GF-D8 (cell line): ENCODE measurements around the gene RAB6A.
"Not testable (repeated sequence)": the region's sequence is repeated elsewhere in the genome, so short reads cannot be mapped to it uniquely, and the experiment has no call there.

Experiments used
- DNase-seq: peaks from one replicate; lab custom pipeline; 2025; lab: John Stamatoyannopoulos, UW

RAB6A gene

DNA sequence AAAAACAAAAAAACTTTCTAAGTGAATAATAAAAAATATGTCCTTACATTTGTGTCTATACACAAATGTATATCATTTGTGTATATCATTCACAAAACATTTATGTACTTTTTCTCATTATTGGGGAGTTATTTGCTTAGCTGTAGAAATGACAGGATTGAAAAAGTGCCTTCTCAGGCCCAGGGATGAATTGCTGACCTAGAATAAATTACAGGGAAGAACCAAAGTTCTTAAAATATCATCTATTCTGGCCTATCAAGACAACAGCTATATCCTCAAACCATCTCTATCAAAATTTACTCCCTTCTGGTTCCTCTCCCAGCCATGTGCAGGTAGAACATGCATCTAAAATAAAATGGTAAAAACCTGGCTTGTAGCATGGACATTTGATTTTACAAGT lies 1.9 kb upstream of the RAB6A start:
- DNase-seq, result no peak

DNA sequence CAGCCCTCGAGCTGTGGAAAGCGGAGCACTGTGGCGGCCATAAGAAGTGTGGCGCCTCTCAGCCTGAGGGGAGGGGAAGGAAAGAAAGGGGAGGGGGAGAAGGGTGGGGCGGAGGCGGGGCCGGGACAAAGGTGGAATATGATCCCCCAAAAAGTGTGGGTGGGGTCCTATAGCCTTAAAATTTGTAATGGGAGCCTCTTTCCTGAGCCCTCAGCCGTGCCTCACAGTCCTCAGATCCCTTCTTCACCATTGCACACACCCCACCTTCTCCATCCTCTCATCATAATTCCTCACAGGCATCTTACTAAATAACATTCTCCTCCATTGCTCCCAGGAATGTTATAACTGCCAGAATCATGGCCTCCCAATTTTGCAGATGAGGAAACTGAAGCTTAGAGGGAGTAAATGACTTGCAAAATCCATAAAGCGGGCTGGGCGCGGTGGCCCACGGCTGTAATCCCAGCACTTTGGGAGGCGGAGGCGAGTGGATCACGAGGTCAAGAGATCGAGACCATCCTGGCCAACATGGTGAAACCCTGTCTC lies 600 bp upstream of the RAB6A start:
- DNase-seq, result no peak

DNA sequence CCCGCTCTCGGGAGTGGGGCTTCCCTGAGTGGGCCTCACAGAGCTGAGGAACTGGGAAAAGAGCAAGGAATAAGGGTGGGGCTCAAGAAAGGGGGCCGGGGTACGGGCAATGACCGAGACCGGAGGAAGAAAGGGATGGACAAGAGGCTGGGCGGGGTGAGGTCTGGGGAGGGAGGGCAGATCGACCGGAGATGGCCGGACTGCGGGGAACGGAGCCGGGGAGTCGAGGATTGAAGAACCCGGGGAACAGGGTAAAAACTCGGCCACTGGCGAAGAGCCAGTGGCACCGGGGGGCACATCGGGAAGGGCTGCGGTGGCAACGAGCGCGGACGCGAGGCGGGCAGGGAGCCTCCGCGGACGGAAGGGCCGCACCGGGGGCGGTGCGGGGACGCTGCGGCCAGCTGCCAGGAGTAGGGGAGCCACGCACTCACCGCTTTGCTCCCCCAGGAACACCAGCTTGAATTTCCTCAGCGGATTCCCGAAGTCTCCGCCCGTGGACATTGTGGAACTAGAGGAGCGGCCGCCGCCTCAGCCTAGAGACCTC lies 667 bp downstream of the RAB6A start:
- no peak for DNase-seq

DNA sequence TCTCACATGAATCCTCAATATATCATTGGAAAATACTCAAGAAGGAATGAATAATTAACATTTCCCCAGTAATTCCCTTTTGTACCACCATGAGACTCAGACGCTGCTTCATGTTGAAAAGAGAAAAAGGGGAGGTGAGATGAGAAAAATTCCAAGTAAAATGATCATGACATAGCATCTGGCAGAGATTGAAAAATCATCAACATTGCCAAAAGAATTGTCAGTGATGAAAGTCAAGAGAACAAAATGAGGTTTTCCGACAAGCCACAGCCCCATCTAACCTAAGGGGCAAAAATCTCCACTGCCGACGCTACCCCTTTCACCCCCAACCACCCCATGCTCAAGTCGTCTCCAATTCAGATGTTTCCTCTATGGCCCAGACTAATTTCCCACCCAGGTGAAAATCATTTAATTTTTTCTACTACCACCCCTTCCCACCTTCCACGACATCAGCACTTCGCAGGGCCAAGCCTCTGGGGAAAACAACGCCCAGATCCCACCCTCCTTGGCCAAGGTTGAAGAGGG lies 1.2 kb downstream of the RAB6A start:
- no peak for DNase-seq

DNA sequence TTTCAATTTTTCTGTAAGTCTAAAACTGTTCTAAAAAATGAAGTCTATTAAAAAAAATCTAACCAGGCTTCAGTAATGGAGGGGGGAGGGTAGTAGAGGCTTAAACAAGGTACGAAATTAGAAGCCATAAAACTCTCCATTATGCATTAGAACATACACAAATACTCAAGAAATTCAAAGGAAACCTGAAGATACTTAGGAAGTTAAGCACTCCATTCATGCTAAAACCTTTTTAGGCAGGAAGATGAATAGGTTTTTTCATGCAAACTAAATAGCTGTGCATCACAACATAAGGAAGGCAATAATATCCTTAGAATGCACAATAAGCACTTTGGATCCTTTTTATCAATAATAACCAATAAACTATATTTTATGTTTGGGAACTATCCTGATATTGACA lies 2.4 kb downstream of the RAB6A start:
- DNase-seq, result no peak

DNA sequence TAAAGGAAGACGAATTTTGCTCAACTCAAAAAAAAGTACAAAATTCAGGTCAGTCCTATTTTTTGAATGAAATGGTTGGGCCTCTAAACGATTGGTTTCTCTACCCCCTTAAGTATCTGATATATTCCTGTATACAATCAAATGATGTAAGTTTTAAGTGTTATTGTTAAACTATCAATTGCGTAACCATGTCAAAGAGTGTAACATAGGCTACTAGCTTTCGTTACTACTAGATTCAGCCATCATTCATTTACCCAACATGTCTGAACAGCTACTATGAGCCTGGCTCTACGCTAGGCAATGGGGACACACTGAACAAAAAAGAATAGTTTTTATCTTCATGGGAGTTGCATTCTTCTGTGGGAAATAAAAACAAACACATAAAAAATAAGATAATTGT lies 3.3 kb downstream of the RAB6A start:
- no peak for DNase-seq

DNA sequence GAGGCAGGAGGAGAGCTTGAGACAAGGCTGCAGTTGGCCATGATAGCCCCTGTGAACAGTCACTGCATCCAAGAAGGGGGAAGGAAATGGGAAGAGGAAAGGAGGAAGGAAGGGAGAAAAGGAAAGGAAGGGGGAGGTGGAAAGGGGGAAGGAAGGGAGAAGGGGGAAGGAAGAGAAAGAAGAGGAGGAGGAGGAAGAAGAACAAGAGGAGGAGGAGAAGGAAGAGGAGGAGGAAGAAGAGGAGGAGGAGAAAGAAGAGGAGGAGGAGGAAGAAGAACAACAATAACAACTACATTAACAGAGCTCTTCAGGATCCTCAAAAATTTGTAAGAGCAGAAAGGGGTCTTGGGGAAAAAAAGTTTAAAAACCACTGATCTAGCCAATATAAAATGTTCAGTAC lies 5.2 kb downstream of the RAB6A start:
- DNase-seq, result no peak

DNA sequence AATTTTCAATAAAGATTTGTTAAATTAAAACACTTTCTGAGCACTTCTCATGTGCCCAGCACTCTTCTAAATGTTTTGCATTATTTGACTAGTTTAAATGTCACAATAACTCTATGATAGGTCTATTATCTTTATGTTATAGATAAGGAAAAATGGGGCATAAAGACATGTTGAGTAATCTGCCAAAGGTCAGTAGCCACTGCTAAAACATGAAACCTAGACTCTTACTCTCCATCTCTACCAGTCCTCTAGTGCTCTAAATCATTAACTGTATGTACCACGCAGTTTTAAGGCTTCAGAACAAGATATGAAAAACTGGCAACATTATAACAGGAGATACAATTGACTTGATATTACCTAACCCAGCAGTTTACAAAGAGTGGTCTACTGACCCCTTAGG lies 6.9 kb downstream of the RAB6A start:
- DNase-seq, result no peak

DNA sequence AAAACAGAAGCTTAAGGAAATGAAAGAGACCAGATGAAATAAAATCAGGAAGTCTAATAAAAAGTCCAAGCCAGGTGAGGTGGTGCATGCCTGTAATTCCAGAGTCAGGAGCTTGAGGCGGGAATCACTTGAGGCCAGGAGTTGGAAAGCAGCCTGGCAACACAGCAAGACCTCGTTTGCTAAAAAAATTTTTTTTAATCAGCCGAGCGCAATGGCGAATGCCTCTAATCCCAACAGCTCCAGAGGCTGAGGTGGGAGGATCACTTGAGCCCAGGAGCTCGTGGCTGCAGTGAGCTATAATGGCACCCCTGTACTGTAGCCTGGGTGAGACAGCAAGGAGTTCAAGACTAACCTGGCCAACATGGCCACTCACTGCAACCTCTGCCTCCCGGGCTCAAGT lies 8.0 kb downstream of the RAB6A start:
- DNase-seq, result no peak

DNA sequence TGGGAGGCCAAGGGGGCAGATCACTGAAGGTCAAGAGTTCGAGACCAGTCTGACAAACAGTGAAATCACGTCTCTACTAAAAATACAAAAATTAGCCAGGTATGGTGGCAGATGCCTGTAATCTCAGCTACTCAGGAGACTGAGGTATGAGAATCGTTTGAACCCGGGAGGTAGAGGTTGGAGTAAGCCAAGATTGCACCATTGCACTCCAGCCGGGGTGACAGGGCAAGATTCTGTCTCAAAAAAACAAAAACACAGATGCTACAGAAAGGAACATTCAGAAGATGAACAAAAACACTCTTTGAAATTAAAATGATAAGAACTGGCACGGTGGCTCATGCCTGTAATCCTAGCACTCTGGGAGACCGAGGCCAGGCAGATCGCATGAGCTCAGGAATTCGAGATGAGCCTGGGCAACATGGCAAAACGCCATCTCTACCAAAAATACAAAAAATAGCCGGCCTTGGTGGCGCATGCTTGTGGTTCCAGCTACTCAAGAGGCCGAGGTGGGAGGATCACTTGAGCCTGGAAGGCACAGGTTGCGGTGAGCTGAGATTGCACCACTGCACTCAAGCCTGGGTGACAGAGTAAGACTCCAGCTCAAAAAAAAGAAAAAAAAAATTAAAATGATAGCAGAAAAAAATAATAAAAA lies 8.5 kb downstream of the RAB6A start:
- no peak for DNase-seq

DNA sequence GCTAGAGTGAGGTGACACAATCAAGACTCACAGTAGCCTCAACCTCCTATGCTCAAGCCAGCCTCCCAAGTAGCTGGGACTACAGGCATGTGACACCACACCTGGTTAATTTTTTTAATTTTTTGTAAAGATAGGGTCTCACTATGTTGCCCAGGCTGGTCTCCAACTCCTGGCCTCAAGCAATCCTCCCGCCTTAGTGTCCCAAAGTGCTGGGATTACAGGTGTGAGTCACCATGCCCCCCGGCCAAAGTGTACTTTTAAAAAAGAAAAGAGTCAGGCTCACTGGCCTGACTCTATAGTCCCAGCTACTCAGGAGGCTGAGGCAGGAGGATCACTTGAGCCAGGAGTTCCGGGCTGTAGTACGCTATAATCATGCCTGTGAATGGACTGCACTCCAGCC lies 10.0 kb downstream of the RAB6A start:
- DNase-seq, result not testable (repeated sequence)

DNA sequence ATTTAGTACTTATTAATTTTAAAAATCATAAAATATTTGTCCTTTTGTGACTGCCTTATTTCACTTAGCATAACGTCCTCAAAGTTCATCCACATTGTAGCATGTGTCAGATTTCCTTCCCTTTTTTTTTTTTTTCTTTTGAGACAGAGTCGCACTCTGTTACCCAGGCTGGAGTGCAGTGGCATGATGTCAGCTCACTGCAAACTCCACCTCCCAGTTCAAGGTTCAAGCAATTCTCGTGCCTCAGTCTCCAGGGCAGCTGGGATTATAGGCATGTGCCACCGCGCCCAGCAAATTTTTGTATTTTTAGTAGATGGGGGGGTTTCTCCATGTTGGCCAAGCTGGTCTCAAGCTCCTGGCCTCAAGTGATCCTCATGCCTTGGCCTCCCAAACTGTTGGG lies 10.6 kb downstream of the RAB6A start:
- no peak for DNase-seq

DNA sequence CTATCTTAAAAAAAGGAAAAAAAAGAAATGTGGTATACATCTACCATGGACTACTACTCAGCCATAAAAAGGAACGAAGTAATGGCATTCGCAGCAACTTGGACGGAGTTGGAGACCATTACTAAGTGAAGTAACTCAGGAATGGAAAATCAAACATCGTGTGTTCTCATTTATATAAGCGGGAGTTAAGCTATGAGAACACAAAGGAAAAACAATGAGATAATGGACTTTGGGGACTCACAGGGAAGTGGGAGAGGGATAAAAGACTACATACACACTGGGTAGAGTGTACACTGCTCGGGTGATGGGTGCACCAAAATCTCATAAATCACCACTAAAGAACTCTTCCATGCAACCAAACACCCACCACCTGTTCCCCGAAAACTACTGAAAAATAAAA lies 11.8 kb downstream of the RAB6A start:
- no peak for DNase-seq

DNA sequence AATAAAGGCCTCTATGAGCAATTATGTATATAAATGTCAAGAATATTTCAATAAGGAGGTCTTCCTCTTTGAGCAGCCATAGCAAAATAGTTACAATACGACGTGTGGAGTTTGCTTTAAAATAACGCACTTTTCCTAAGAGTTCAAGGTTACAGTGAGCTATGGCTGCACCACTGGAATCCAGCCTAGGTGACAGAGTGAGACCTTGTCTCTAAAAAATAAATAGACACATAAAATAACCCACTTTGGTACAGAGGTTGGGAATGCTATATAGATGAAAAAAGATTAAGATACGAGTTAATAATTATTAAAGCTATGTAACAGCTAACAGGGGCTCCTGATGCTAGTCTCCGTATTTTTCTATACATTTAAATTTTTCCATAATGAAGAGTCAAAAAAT lies 12.6 kb downstream of the RAB6A start:
- DNase-seq, result no peak

DNA sequence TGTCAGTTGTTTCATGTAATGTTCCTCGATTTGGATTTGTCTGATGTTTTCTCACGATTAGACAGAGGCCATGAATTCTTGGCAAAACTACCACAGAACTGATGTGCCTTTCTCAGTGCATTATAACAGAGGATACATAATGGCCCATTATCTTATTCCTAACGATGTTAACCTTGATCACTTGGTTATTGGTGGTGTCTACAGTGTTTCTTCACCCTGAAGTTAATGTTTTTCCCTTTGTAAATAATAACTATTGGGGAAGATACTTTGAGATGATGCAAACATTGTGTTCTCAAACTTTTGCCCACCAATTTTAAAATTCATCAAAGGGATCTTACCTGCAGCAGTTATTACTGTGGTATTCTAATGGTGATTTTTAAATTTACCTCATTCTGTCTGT lies 13.1 kb downstream of the RAB6A start:
- DNase-seq, result no peak

DNA sequence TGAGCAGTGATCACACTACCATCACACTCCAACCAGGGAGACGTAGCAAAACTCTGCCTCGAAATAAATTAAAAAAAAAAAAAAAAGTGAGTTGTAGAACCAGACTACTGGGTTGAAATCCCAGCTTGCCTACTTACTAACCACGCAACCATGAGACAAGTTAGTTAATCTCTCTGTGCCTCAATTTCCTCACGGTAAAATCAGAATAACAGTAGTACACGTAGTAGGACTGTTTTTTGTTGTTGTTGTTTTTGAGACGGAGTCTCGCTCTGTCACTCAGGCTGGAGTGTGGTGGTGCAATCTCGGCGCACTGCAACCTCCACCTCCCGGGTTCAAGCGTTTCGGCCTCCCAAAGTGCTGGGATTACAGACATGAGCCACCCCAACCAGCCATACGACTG lies 14.2 kb downstream of the RAB6A start:
- DNase-seq, result no peak

DNA sequence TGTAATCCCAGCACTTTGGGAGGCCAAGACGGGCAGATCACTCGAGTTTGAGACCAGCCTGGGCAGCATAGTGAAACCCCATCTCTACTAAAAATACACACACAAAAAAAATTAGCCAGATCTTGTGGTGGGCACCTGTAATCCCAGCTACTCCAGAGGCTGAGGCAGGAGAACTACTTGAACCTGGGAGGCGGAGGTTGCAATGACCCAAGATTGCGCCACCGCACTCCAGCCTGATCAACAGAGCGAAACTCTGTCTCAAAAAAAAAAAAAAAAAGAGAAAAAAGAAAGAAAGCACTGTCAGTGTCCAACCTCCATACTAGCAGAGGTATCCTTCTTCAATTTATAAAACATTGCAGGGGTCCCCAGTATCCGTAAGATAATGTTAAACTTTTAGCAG lies 17.8 kb downstream of the RAB6A start:
- DNase-seq, result no peak

DNA sequence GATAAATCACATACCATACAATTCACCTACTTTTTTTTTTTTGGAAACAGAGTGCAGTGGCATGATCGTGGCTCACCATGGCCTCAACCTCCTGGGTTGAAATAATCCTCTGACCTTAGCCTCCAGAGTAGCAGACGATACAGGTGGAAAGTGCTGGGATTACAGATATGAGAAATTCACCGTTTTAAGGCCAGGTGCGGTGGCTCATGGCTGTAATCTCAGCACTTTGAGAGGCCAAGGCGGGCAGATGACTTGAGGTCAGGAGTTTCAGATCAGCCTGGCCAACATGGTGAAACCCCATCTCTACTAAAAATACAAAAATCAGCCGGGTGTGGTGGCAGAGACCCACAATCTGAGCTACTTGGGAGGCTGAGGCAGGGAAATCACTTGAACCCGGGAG lies 24.9 kb downstream of the RAB6A start:
- DNase-seq, result not testable (repeated sequence)

DNA sequence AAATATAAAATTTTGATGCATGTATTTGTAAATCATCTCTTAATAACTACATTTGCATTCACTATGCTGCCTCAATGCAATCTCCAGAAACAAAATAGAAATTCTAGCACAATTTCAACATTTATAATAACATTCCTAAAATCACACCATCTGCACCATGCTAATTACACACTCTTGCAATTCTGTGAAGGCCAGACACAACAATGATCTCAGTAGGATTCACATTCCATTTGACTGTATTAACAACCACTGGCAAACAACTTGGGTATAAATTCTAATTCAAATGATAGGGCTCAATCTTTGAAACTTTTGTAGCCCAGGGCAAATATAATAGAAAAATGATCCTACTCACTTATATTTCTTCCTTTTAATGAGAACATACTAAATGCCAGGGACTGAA lies 25.9 kb downstream of the RAB6A start:
- no peak for DNase-seq

DNA sequence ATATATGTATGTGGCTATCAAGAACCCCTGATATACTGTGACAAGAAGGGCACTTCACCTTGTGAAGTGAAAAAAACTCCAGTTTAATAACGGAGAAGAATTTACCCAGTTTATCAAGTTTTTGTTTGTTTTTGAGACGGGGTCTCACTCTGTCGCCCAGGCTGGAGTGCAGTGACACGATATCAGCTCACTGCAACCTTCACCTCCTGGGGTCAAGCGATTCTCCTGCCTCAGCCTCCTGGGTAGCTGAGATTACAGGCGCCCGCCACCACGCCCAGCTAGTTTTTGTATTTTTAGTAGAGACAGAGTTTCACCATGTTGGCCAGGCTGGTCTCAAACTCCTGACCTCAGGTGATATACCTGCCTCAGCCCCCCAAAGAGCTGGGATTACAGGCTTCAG lies 26.9 kb downstream of the RAB6A start:
- DNase-seq, result not testable (repeated sequence)

DNA sequence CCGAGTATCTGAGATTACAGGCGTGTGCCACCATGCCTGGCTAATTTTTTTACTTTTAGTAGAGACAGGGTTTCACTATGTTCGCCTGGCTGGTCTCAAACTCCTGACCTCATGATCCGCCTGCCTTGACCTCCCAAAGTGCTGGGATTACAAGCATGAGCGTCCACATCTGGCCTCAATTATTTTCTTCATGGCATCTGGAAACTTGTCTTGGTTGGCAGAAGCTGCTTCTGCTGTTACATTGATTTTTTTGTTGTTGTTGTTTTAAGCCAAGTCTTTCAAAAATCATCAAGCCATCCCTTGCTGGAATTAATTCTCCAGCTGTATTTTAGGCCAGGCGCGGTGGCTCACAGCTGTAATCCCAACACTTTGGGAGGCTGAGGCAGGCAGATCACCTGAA lies 27.9 kb downstream of the RAB6A start:
- DNase-seq, result not testable (repeated sequence)

DNA sequence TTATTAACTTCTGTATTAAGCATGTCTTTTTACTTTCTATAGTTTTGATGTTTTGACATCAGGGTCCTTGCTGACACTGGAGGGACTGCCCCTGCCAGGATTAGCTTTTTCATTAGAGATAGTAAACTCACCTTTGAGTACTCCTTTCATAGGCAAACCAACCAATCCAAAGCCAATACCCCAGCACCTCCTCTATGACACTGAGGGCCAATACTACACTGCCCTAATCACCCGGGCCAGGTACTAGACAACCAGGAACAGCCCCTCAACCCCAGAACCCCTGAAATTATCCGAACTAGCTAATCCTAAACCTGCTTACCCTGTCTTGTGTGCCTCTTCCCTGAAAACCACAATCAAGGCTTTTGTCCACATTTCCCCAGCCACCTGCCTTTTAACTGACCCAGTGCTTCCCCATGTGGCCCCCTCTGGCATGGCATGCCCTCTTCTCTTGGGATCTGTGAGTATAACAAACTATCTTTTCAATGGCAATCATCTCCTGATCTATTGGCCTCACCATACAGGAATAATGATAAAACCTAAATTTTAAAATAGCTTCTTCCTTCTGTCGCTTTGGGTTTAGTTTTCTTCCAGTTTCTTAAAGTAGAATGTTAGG lies 31.2 kb downstream of the RAB6A start:
- DNase-seq, result no peak

DNA sequence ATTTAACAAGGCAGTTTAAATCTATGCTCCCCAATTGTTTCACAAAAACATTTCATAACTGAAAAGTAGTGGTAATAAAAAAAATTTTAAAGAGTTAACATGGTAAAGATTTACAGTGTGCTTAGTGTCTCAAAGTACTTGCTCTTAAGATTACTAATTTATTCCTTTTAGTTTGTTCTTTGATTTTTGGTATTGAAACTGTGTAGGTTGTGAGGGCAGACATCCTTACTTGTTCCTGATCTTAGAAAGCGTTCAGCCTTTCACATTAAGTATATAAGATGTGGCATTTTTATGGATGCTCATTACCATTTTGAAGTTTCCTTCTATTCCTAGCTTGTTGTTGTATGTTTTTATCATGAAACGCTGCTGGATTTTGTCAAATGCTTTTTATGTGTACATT lies 32.9 kb downstream of the RAB6A start:
- no peak for DNase-seq

DNA sequence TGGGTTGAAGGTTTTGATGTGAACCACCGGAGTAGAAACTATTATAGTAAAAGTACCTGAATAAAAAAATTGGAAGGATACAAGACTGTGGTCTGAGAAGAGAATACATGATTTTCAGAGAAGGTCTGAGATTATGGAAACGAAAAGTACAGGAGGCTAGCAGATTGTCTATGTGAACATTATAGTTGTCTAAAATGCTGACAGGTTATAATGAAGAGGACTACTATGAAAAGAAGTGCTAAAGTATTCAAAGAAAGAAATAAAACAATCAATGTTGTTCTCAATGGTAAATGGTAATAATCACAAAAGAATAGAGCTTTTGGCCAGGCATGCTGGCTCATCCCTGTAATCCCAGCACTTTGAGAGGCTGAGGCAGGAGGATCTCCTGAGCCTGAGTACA lies 34.0 kb downstream of the RAB6A start:
- no peak for DNase-seq
